H1 (cell line): ENCODE measurements around the gene SPTBN1. TPM values are rescaled to one million over a fixed set of nuclear protein-coding genes. Genes with fewer than 3 reads are reported as not detected.

Experiments used
- CEBPB ChIP-seq: IDR thresholded peaks from 2 replicates; pipeline ENCODE4 v1.6.1; 2012; ENCODE audit warnings: low read depth, low read length
- CTBP2 ChIP-seq: IDR thresholded peaks from 2 replicates; pipeline ENCODE4 v1.7.0; 2011; ENCODE audit warnings: borderline replicate concordance, mild to moderate bottlenecking, moderate library complexity, mixed read lengths, low read length; ENCODE audit not compliant: insufficient read depth, insufficient read length
- RNF2 ChIP-seq: fragments of 200-900, 300-1000 bp; sonication (generic); IDR thresholded peaks from 2 replicates; pipeline ENCODE4 v1.7.1; 2016; ENCODE audit warnings: borderline replicate concordance, low read depth, mild to moderate bottlenecking, antibody characterized with exemption, low read length; ENCODE audit not compliant: poor library complexity, severe bottlenecking; ENCODE audit errors: missing control alignments
- SIN3A ChIP-seq, 2 experiments: IDR thresholded peaks in 1 of 2; conservative IDR thresholded peaks in 1 of 2; 2 replicates each; pipeline ENCODE4 v1.6.1; 2011 to 2012; ENCODE audit warnings: low read length in 2 of 2, improper control_type of control experiment in 1 of 2, low read depth in 1 of 2, mild to moderate bottlenecking in 1 of 2
- SP1 ChIP-seq: IDR thresholded peaks from 2 replicates; pipeline ENCODE4 v1.6.1; 2011; ENCODE audit warnings: low read depth, low read length
- ZNF274 ChIP-seq: IDR thresholded peaks from 2 replicates; pipeline ENCODE4 v1.7.0; 2012; ENCODE audit warnings: low read length, borderline replicate concordance; ENCODE audit errors: extremely low read depth
- polyA plus RNA-seq, 7 experiments: library from polyadenylated mRNA; depleted of rRNA in 3 of 7; stranded (reverse) in 5 of 7; unstranded in 2 of 7; fragments of >200 nt in 5 of 7; fragments of 200-250 nt in 2 of 7; gene quantifications; 1 replicate in 5 of 7; 2 replicates in 1 of 7; 4 replicates in 1 of 7; pipeline versions ENCODE4 v1.2.1 to v1.2.3, GENCODE V29; 2011 to 2013; ENCODE audit warnings: missing spikeins in 2 of 7, mixed read lengths in 2 of 7
- total RNA-seq: library from RNA; stranded (reverse); fragmentation: NEBNext Ultra II Directional; extraction: Animal tissue kit (Norgen Biotek cat#: 25700); gene quantifications from 2 replicates; pipeline ENCODE4 v1.2.1, GENCODE V29; 2021

Gene SPTBN1
- total and polyA plus RNA-seq, 2 of the 8 experiments (the other 6 are each of a cell fraction or from before 2014, with no cell fraction given): 31.8 to 180 TPM

- no peak for TF ChIP-seq ZNF274
- TF ChIP-seq CEBPB: no peak
- no peak for TF ChIP-seq SP1
- TF ChIP-seq SIN3A (conservative IDR thresholded peaks at IDR 0.05 in 1 of 2, IDR thresholded peaks at IDR 0.05 in 1 of 2; ENCODE audit: low read depth in 1 of 2, low read length in 2 of 2): no peak
- TF ChIP-seq RNF2: no peak
- no peak for TF ChIP-seq CTBP2
Observed at GRCh38 chr2:54557211-54557600, 101.1 kb downstream of the SPTBN1 start (continued).
